RWPE1 (cell line): ENCODE measurements around the gene TOR1A.
"Not testable (repeated sequence)": the region's sequence is repeated elsewhere in the genome, so short reads cannot be mapped to it uniquely, and the experiment has no call there.

Source experiments
- CTCF ChIA-PET: fragments of 350-600 bp; sonication (Branson Sonifier 250); formaldehyde crosslinking; extraction: SDS; loops from one replicate; lab custom pipeline; 2021; lab: Yijun Ruan, JAX
- POLR2A ChIA-PET: fragments of 400-600 bp; formaldehyde crosslinking; extraction: SDS; loops from one replicate; lab custom pipeline; 2020; ENCODE audit warnings: antibody characterized with exemption; ENCODE audit not compliant: low non-redundant PET; lab: Yijun Ruan, JAX
- DNase-seq: peaks from one replicate; pipeline ENCODE4 v3.0.0; 2012; ENCODE audit warnings: low spot score
- H3K27ac ChIP-seq: fragments of 450-650 bp; 2 replicates; pipeline ENCODE4 v1.5.1; 2017
- TF ChIP-seq, protein P1 (sequence below): fragments of 450-650 bp; conservative IDR thresholded peaks from 2 replicates; pipeline ENCODE4 v1.5.1; 2017; ENCODE audit warnings: low read depth, mild to moderate bottlenecking

Gene TOR1A

DNA sequence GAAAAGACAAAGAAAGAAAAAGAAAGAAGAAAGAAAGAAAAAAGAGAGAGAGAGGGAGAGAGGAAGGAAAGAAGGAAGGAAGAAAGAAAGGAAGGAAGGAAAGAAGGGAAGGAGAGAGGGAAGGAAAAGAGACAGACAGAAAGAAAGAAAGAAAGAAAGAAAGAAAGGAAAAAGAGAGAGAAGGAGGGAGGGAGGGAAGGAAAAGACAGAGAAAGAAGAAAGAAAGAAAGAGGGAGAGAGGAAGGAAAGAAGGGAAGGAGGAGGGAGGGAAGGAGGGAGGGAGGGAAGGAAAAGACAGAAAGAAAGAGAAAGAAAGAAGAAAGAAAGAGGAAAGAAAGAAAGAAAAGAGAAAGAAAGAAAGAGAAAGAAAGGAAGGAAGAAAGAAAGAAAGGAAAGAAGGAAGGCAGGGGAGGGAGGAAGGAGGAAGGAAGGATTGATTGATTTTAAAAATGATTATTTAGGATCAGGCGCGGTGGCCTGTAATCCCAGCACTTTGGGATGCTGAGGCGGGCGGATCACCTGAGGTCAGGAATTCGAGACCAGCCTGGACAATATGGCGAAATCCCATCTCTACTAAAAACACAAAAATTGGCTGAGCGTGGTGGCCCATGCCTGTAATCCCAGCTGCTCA lies 44.3 kb downstream of the TOR1A start:
- H3K27ac ChIP-seq, result no peak overlapping the region
- TF ChIP-seq, protein P1, sequence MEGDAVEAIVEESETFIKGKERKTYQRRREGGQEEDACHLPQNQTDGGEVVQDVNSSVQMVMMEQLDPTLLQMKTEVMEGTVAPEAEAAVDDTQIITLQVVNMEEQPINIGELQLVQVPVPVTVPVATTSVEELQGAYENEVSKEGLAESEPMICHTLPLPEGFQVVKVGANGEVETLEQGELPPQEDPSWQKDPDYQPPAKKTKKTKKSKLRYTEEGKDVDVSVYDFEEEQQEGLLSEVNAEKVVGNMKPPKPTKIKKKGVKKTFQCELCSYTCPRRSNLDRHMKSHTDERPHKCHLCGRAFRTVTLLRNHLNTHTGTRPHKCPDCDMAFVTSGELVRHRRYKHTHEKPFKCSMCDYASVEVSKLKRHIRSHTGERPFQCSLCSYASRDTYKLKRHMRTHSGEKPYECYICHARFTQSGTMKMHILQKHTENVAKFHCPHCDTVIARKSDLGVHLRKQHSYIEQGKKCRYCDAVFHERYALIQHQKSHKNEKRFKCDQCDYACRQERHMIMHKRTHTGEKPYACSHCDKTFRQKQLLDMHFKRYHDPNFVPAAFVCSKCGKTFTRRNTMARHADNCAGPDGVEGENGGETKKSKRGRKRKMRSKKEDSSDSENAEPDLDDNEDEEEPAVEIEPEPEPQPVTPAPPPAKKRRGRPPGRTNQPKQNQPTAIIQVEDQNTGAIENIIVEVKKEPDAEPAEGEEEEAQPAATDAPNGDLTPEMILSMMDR, result no peak
- ChIA-PET POLR2A (no interaction called here), CTCF (interaction anchor here (0.6 to 4.7 kb wide), 2 partner anchors 53 to 141 kb away, joined by 3 to 43 read pairs; no protein-coding TSS in a partner anchor)
- DNase-seq, result no peak

DNA sequence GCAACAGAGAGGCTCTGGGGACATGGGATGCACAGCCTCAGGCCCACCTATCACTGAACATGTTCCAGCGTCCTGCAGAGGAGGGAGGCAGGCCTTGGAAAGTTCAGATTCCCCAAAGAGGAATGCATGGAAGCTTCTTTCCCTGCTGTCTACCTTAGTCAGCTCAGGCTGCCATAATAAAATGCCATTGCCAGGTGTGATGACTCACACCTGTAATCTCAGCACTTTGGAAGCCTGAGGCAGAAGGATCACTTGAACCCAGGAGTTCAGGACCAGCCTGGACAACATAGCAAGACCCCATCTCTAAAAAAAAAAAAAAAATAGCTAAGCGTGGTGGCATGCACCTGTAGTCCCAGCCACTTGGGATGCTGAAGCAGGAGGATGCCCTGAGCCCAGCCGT lies 45.5 kb downstream of the TOR1A start:
- DNase-seq, result no peak
- POLR2A ChIA-PET, result no interaction called here
- TF ChIP-seq, protein P1, result no peak
- H3K27ac ChIP-seq, result peak overlapping the region; percentile 82
- CTCF ChIA-PET, result interaction anchor here (0.6 to 3.6 kb wide), 3 partner anchors 41 to 117 kb away, joined by 3 to 25 read pairs (median 19); no protein-coding TSS in a partner anchor

DNA sequence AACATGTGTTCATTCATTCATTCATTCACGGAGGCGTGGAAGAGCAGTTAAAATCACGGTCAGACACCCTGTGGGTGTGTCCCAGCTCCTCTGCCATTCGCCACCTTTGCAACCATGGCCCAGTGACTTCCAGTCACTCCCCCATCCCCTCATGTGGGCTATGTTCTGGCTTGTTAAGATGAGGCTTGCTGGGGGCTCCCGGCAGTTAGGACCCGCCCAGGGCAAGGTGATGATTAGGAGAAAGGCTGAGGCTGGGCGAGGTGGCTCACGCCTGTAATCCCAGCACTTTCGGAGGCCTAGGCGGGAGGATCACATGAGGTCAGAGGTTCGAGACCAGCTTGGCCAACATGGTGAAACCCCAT lies 46.2 kb downstream of the TOR1A start:
- TF ChIP-seq, protein P1, result no peak
- ChIA-PET CTCF (interaction anchor here (0.6 to 3.6 kb wide), 9 partner anchors 26 to 135 kb away, joined by 3 to 25 read pairs (median 4); no protein-coding TSS in a partner anchor), POLR2A (no interaction called here)
- DNase-seq, result no peak
- H3K27ac ChIP-seq, result peak overlapping the region; percentile 82

DNA sequence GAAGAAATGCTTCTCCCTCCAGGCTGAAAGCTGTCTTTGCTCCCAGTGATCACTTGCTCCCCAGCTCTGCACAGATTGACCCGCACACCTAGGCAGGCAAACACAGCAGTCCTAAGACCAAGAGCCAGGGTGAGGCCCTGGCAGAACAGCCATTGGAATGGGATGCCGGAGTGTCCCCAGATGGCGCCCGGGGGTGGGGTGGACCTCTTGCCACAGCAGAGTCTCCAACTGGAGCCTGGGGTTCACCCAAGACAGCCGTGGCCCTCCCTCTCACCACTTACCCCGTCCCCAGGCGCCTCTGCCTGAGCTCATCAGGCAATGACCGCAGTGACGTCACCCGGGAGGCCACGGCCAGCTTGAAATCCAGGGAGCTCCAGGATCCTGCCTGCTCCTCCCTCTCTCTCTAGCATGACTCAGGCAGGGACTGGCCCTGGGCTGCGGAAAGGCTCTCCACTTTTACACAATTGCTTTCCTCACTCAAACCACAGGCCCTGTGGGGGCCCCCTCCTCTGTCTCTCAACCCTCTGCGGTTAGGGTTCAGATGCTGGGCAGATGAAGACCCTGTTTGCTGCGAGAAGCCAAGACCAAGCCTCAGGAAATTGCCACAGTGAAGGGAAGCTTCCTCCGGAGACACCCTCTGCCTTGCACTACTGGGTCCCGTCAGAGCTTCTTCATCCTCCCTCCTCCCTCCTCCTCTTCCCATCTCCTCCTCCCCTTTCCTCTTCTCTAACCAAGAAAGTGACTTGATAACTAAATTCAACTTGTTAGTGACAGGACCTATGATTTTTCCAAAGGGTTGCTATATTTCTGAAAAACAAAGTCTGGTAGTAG lies 46.8 kb downstream of the TOR1A start:
- peak; percentile 99 for DNase-seq

DNA sequence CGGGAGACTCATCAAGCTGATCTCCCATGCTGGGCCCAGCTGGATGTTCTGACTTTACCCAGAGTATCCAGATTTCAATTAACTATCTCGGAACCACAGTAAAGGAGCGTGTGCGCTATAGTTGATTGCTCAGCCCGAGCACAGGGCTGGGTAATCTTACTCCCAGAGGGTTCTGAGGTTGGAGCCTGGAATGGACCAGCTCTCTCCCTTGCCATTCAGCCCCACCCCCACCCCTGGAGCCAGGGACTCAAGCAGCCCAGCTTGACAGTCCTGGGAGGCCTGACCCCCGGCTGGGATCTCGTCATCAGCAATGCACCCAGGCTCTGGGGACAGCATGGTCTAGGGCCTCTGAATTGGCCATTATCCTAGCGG lies 47.4 kb downstream of the TOR1A start:
- POLR2A ChIA-PET, result no interaction called here
- DNase-seq, result no peak
- TF ChIP-seq, protein P1, result no peak
- CTCF ChIA-PET, result interaction anchor here (0.5 to 3.6 kb wide), 7 partner anchors 14 to 134 kb away, joined by 4 to 25 read pairs (median 5); no protein-coding TSS in a partner anchor
- peak overlapping the region; percentile 82 for H3K27ac ChIP-seq

More for the DNA sequence above, 46.8 kb downstream of the TOR1A start:
- peak overlapping the region; percentile 82 for H3K27ac ChIP-seq
- TF ChIP-seq, protein P1, result no peak
- CTCF ChIA-PET, result interaction anchor here (0.5 to 3.6 kb wide), 12 partner anchors 13 to 235 kb away, joined by 3 to 25 read pairs (median 4); no protein-coding TSS in a partner anchor
- POLR2A ChIA-PET, result no interaction called here

DNA sequence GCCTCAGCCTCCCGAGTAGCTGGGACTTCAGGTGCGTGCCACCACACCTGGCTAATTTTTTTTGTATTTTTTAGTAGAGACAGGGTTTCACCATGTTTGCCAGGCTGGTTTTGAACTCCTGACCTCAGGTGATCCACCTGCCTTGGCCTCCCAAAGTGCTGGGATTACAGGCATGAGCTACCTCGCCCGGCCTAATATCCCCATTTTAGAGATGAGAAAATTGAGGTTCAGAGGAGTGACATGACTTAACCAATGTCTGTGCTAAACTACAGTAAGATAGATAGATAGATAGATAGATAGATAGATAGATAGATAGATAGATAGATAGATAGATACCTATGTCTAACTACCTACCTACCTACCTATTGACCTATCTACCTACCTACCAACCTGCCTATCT lies 47.8 kb downstream of the TOR1A start:
- POLR2A ChIA-PET, DNase-seq, H3K27ac ChIP-seq: not testable (repeated sequence)
- CTCF ChIA-PET, result interaction anchor here (0.8 to 3.6 kb wide), 4 partner anchors 15 to 50 kb away, joined by 7 to 25 read pairs (median 16); no protein-coding TSS in a partner anchor
